Esophagus squamous epithelium (tissue), 4 donors: ENCODE results near the gene LIMS2.

Source experiments
- CTCF ChIP-seq, 6 experiments: fragments of 450-650 bp in 4 of 6; fragments of 200-600 bp in 2 of 6; sonication (generic) in 2 of 6; IDR thresholded peaks; one replicate each; pipeline ENCODE4 v1.5.1; 2016 to 2019; ENCODE audit warnings: antibody characterized with exemption in 6 of 6, mild to moderate bottlenecking in 4 of 6, moderate library complexity in 4 of 6
- POLR2A ChIP-seq, 4 donors: fragments of 450-650 bp; IDR thresholded peaks; one replicate each; pipeline ENCODE4 v1.6.1; 2017; ENCODE audit warnings: antibody characterized with exemption in 4 of 4, mild to moderate bottlenecking in 4 of 4, moderate library complexity in 3 of 4

- TF ChIP-seq CTCF (IDR thresholded peaks at IDR 0.05) (peak in 5 of 6 experiments; percentile 13 to 53 (median 46)), POLR2A (IDR thresholded peaks at IDR 0.05) (peak in 2 of 4 donors; percentile 43 to 48)
These were observed 26.5 kb upstream of the LIMS2 start for GRCh38 chr2:127701651-127702394.
